ENCODE data around the gene WSCD1.

WSCD1 gene

GRCh38 chr17:6088141-6088540, 18.0 kb downstream of the WSCD1 start (continued):
- TF ChIP-seq, protein P1, sequence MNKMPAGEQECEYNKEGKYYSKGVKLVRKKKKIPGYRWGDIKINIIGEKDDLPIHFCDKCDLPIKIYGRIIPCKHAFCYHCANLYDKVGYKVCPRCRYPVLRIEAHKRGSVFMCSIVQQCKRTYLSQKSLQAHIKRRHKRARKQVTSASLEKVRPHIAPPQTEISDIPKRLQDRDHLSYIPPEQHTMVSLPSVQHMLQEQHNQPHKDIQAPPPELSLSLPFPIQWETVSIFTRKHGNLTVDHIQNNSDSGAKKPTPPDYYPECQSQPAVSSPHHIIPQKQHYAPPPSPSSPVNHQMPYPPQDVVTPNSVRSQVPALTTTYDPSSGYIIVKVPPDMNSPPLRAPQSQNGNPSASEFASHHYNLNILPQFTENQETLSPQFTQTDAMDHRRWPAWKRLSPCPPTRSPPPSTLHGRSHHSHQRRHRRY (tag by site-specific recombination; IDR thresholded peaks at IDR 0.05) = no peak
- TF ChIP-seq MZF1 (tag by site-specific recombination; IDR thresholded peaks at IDR 0.05; ENCODE audit: borderline replicate concordance) = no peak
- TF ChIP-seq RBAK (tag by site-specific recombination; IDR thresholded peaks at IDR 0.05) = no peak
- no peak for TF ChIP-seq CTCF (tag by site-specific recombination; IDR thresholded peaks at IDR 0.05)
- no peak for TF ChIP-seq ZBTB21 (tag by site-specific recombination; IDR thresholded peaks at IDR 0.05)

- Histone ChIP-seq H3K27ac (ENCODE audit: extremely low read depth, low read depth, low read length) (no peak overlapping the region), H3K9me3 (ENCODE audit: control insufficient read depth, insufficient read depth, low read depth, low read length) (no peaks in the 10 kb centered on the region), H3K4me1 (ENCODE audit: control insufficient read depth, insufficient read depth, low read length) (no peaks in the 10 kb centered on the region), H3K36me3 (ENCODE audit: control insufficient read depth in 2 of 2, insufficient read depth in 1 of 2, low read length in 2 of 2) (peaks cover 0 to 14% of the 10 kb centered on the region in 2 experiments; a peak in 2 of 3 replicates), H3K4me3 (ENCODE audit: low read depth, low read length) (no peak overlapping the region)
- ChIA-PET CTCF (interaction anchor here (0.7 to 1.0 kb wide), 2 partner anchors 21 to 328 kb away, joined by 3 to 6 read pairs; no protein-coding TSS in a partner anchor), POLR2A (no interaction called here)
- TF ChIP-seq RBAK (tag by site-specific recombination; IDR thresholded peaks at IDR 0.05) (no peak), KLF1 (tag by site-specific recombination; IDR thresholded peaks at IDR 0.05) (no peak), ZBTB7A (tag by site-specific recombination; IDR thresholded peaks at IDR 0.05; ENCODE audit: low read depth) (no peak), ATF2 (tag by site-specific recombination; IDR thresholded peaks at IDR 0.05; ENCODE audit: low read depth) (no peak), ZBTB44 (tag by site-specific recombination; IDR thresholded peaks at IDR 0.05) (no peak), ZNF658 (tag by site-specific recombination; IDR thresholded peaks at IDR 0.05) (no peak), MYNN (tag by site-specific recombination; IDR thresholded peaks at IDR 0.05; ENCODE audit: borderline replicate concordance) (no peak), ZNF561 (tag by site-specific recombination; IDR thresholded peaks at IDR 0.05; ENCODE audit: borderline replicate concordance) (no peak)
Observed at GRCh38 chr17:6090253-6090652, 20.1 kb downstream of the WSCD1 start.

GRCh38 chr17:6092182-6092902, 22.2 kb downstream of the WSCD1 start:
- Histone ChIP-seq H3K9me3 (ENCODE audit: control insufficient read depth, insufficient read depth, low read depth, low read length) (no peaks in the 10 kb centered on the region), H3K27ac (ENCODE audit: extremely low read depth, low read depth, low read length) (no peak overlapping the region), H3K36me3 (ENCODE audit: control insufficient read depth in 2 of 2, insufficient read depth in 1 of 2, low read length in 2 of 2) (peaks cover 0 to 26% of the 10 kb centered on the region in 2 experiments; a peak in 2 of 3 replicates), H3K4me3 (ENCODE audit: low read depth, low read length) (no peak overlapping the region), H3K4me1 (ENCODE audit: control insufficient read depth, insufficient read depth, low read length) (no peaks in the 10 kb centered on the region)
- no peak for TF ChIP-seq ZNF132 (tag by site-specific recombination; IDR thresholded peaks at IDR 0.05; ENCODE audit: borderline replicate concordance)
- TF ChIP-seq EGR2 (tag by site-specific recombination; IDR thresholded peaks at IDR 0.05; ENCODE audit: low read depth) = no peak
- no peak for TF ChIP-seq PRDM4 (tag by site-specific recombination; IDR thresholded peaks at IDR 0.05)
- TF ChIP-seq ZNF350 (tag by site-specific recombination; IDR thresholded peaks at IDR 0.05) = no peak
- TF ChIP-seq ZNF529 (tag by site-specific recombination; IDR thresholded peaks at IDR 0.05; ENCODE audit: insufficient replicate concordance) = no peak
- TF ChIP-seq ZBTB20 (tag by site-specific recombination; IDR thresholded peaks at IDR 0.05) = no peak
- no peak for TF ChIP-seq ZNF175 (tag by site-specific recombination; IDR thresholded peaks at IDR 0.05)
- no peak for TF ChIP-seq ZNF626 (tag by site-specific recombination; IDR thresholded peaks at IDR 0.05)
- ChIA-PET POLR2A (no interaction called here), CTCF (interaction anchor here (0.6 to 1.2 kb wide), 2 partner anchors 36 to 330 kb away, joined by 3 read pairs; no protein-coding TSS in a partner anchor)

Data from HEK293 (cell line).